Upper lobe of left lung (tissue), 6 donors: ENCODE data around the gene EIF4E1B. TPM values are rescaled to one million over a fixed set of nuclear protein-coding genes. Genes with fewer than 3 reads are reported as not detected.

ENCODE experiments used
- ATAC-seq, 2 donors: fragments of 200-7000 bp; cut with Tn5 transposase; one replicate each; pipeline ENCODE4 v1.9.1; 2022; ENCODE audit warnings: mild to moderate bottlenecking in 2 of 2, moderate library complexity in 2 of 2; ENCODE audit not compliant: low FRiP score in 2 of 2
- DNase-seq, 2 donors: peaks; one replicate each; pipeline ENCODE4 v3.0.0-alpha.2; 2019 to 2020
- H3K27ac ChIP-seq, 4 donors: fragments of 200-600 bp; sonication (generic); one replicate each; pipeline ENCODE4 v1.5.1; 2016 to 2019
- H3K27me3 ChIP-seq, 4 donors: fragments of 200-600 bp; sonication (generic); one replicate each; pipeline ENCODE4 v1.5.1; 2017 to 2019
- H3K36me3 ChIP-seq, 4 donors: fragments of 200-600 bp; sonication (generic); one replicate each; pipeline ENCODE4 v1.5.1; 2016 to 2019
- H3K4me1 ChIP-seq, 4 donors: fragments of 200-600 bp; sonication (generic); one replicate each; pipeline ENCODE4 v1.5.1; 2018 to 2019
- H3K4me3 ChIP-seq, 4 donors: fragments of 200-600 bp; sonication (generic); one replicate each; pipeline ENCODE4 v1.5.1; 2017 to 2019; ENCODE audit warnings: mild to moderate bottlenecking in 2 of 4, moderate library complexity in 1 of 4
- H3K9me3 ChIP-seq, 4 donors: fragments of 200-600 bp; sonication (generic); one replicate each; pipeline ENCODE4 v1.5.1; 2018 to 2019
- EP300 ChIP-seq, 4 donors: sonication (generic); formaldehyde crosslinking; IDR thresholded peaks; one replicate each; pipeline ENCODE4 v1.5.1; 2017; ENCODE audit warnings: antibody characterized with exemption in 4 of 4, control low read depth in 2 of 4
- POLR2A ChIP-seq, 4 donors: fragments of 450-650 bp; IDR thresholded peaks; one replicate each; pipeline ENCODE4 v1.5.1; 2016 to 2017; ENCODE audit warnings: antibody characterized with exemption in 4 of 4, mild to moderate bottlenecking in 2 of 4
- POLR2AphosphoS5 ChIP-seq, 2 donors: sonication (generic); formaldehyde crosslinking; IDR thresholded peaks; one replicate each; pipeline ENCODE4 v1.5.1; 2017; ENCODE audit warnings: antibody characterized with exemption in 2 of 2
- WGBS, 2 donors: methylation state at CpG; one replicate each; pipeline ENCODE4 v1.1.5; 2017 to 2018; 5-methylcytosine and 5-hydroxymethylcytosine counted together
- total RNA-seq, 6 donors: library from RNA; depleted of rRNA in 4 of 6; stranded (reverse); fragments of >200 nt in 4 of 6; gene quantifications; one replicate each; pipeline versions ENCODE4 v1.1.0 to v1.2.1, GENCODE V29; 2016 to 2021
- TF ChIP-seq, protein P1 (sequence below), 6 experiments: fragments of 450-650 bp in 4 of 6; fragments of 200-600 bp in 2 of 6; sonication (generic) in 2 of 6; IDR thresholded peaks; one replicate each; pipeline ENCODE4 v1.5.1; 2016 to 2019; ENCODE audit warnings: antibody characterized with exemption in 6 of 6
- donor health status: DM: no; HTN: no; CAD: no; lungs with moderate emphysema.
- donor health status: DM: no; HTN: yes; CAD: no; lungs with severe emphysema.

Gene EIF4E1B
- total RNA-seq, 6 donors from 2014 or later, result not detected

DNA sequence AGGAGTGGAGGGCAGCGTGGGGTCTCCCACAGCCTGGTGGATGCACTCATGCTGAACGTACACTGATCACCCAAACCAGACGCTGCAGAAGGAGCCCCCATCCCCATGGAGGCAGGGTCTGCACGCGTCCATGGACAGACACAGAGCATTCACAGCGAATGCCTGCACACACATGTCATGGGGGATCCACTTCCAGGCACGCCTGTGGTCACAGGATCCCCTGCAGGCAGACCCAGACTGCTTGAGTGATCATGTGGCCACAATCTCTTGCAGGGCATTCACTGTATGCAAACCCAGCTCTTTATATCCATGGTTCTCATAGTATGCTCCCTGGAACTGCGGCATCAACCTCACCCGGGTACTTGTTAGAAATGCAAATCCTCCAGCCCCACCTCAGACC lies 5.5 kb upstream of the EIF4E1B start:
- H3K9me3 ChIP-seq, result no peaks in the 10 kb centered on the region
- DNase-seq (no peak), ATAC-seq (no peak)
- TF ChIP-seq, protein P1, sequence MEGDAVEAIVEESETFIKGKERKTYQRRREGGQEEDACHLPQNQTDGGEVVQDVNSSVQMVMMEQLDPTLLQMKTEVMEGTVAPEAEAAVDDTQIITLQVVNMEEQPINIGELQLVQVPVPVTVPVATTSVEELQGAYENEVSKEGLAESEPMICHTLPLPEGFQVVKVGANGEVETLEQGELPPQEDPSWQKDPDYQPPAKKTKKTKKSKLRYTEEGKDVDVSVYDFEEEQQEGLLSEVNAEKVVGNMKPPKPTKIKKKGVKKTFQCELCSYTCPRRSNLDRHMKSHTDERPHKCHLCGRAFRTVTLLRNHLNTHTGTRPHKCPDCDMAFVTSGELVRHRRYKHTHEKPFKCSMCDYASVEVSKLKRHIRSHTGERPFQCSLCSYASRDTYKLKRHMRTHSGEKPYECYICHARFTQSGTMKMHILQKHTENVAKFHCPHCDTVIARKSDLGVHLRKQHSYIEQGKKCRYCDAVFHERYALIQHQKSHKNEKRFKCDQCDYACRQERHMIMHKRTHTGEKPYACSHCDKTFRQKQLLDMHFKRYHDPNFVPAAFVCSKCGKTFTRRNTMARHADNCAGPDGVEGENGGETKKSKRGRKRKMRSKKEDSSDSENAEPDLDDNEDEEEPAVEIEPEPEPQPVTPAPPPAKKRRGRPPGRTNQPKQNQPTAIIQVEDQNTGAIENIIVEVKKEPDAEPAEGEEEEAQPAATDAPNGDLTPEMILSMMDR (IDR thresholded peaks at IDR 0.05), result no peak
- no peak for TF ChIP-seq POLR2AphosphoS5 (IDR thresholded peaks at IDR 0.05)
- TF ChIP-seq EP300 (IDR thresholded peaks at IDR 0.05), result no peak
- no peak for TF ChIP-seq POLR2A (IDR thresholded peaks at IDR 0.05)
- no peak overlapping the region for H3K4me3 ChIP-seq
- H3K36me3 ChIP-seq, result no peaks in the 10 kb centered on the region
- H3K27ac ChIP-seq, result no peak overlapping the region
- H3K27me3 ChIP-seq, result peaks cover 0 to 51% (median 28%) of the 10 kb centered on the region in 4 donors
- 70 to 72% methylated on average over 9 of the region's 9 CpGs for WGBS, 2 donors
- peaks cover 9 to 16% (median 14%) of the 10 kb centered on the region in 4 donors for H3K4me1 ChIP-seq

DNA sequence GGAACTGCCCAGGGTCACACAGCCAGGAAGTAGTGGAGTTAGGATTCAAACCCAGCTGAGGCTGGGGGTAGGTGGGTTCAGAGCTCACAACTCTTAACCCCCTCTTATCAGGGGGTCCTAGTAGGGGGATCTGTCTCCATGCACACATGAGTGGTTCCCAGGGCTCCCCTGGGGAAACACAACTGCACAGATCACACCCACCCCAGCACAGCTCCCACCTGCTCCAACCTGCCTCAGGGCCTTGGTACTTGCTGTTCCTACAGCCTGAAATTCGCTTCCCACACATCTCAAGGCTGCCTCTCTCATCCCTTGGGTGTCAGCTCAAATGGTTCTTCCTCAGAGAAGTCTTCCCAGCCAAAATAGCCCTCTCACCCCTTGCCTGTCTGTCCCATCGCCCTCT lies 5.0 kb upstream of the EIF4E1B start:
- ATAC-seq (no peak), DNase-seq (no peak)
- no peak for TF ChIP-seq POLR2A (IDR thresholded peaks at IDR 0.05)
- H3K27ac ChIP-seq, result no peak overlapping the region
- H3K36me3 ChIP-seq, result no peaks in the 10 kb centered on the region
- H3K4me1 ChIP-seq, result peaks cover 9 to 16% (median 14%) of the 10 kb centered on the region in 4 donors
- no peak overlapping the region for H3K4me3 ChIP-seq
- no peaks in the 10 kb centered on the region for H3K9me3 ChIP-seq
- H3K27me3 ChIP-seq, result peaks cover 0 to 51% (median 26%) of the 10 kb centered on the region in 4 donors
- 76 to 81% methylated on average over 2 of the region's 2 CpGs for WGBS, 2 donors

DNA sequence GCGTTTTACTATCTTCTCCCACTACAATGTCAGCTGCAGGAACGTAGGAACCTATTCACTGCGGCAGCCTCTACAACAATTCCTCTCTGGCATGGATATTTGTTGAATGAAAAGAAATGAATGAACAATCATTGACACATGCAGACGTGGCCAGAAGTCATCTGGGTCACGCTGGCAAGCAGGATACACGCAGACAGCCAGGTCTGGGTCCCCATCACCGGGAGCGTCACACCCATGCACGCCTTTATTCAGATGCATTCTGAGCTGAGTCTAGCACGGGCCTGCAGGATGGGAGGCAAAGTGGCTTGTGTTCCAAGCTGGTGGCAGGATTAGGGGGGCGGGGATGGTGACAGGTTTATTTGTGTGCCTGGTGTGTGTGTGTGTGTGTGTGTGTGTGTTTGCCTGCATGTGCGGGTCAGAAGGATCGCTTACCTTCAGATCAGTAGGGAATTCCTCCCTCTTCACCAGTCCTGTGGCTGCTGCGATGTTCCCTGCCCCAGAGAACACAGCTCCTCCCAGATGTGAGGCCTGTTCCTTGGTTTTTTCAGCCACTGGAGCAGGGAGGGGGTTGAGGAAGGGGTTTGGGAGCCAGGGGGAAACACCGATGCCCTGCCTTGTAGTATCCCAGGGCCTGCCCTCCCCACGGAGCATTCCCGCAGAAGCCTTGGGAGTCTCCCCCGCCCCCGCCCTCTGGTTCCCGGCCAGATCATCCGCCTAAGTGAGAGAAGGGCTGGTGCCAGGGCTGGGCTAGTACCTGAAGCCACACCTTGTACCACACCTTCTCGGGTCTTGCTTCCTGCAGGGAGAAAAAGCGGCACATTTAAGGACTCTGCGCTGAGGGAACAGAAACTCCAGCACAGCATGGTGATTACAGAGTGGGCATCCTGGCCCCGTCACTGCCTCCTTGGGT lies 4.3 kb upstream of the EIF4E1B start:
- peaks cover 0 to 47% (median 25%) of the 10 kb centered on the region in 4 donors for H3K27me3 ChIP-seq
- H3K4me1 ChIP-seq, result peaks cover 12 to 18% (median 13%) of the 10 kb centered on the region in 4 donors
- 50 to 52% methylated on average over 20 to 25 of the region's 25 CpGs for WGBS, 2 donors
- DNase-seq, result no peak
- H3K4me3 ChIP-seq, result no peak overlapping the region
- H3K9me3 ChIP-seq, result no peaks in the 10 kb centered on the region
- no peak for ATAC-seq
- H3K36me3 ChIP-seq, result no peaks in the 10 kb centered on the region
- no peak overlapping the region for H3K27ac ChIP-seq
- TF ChIP-seq, protein P1 (IDR thresholded peaks at IDR 0.05), result no peak
- TF ChIP-seq EP300 (IDR thresholded peaks at IDR 0.05) (no peak), POLR2A (IDR thresholded peaks at IDR 0.05) (no peak), POLR2AphosphoS5 (IDR thresholded peaks at IDR 0.05) (no peak)

DNA sequence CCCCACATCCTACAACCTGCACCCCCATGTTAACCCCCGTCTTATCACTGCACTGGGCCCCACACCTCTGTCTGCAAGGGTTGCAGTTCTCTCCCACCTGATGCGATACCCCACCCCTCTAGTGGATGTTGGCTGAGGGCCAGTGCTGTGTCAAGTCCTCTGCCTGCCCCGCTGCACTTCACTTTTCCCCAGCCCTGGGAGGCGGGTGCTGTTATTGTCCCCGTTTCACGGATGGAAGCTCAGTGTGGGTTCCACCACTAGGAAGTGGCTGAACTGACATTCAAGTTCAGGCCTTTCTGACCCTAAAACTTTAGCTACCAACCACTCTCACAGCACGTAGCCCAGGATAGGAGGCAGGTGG lies 3.6 kb upstream of the EIF4E1B start:
- no peak for TF ChIP-seq EP300 (IDR thresholded peaks at IDR 0.05)
- TF ChIP-seq POLR2AphosphoS5 (IDR thresholded peaks at IDR 0.05), result no peak
- TF ChIP-seq, protein P1 (IDR thresholded peaks at IDR 0.05), result no peak
- no peak for TF ChIP-seq POLR2A (IDR thresholded peaks at IDR 0.05)
- H3K4me1 ChIP-seq, result peaks cover 12 to 18% (median 13%) of the 10 kb centered on the region in 4 donors
- no peaks in the 10 kb centered on the region for H3K9me3 ChIP-seq
- peaks cover 0 to 41% (median 24%) of the 10 kb centered on the region in 4 donors for H3K27me3 ChIP-seq
- no peaks in the 10 kb centered on the region for H3K36me3 ChIP-seq
- H3K4me3 ChIP-seq, result no peak overlapping the region
- no peak for ATAC-seq
- 37 to 52% methylated on average over 7 of the region's 7 CpGs for WGBS, 2 donors
- DNase-seq, result no peak
- H3K27ac ChIP-seq, result no peak overlapping the region

DNA sequence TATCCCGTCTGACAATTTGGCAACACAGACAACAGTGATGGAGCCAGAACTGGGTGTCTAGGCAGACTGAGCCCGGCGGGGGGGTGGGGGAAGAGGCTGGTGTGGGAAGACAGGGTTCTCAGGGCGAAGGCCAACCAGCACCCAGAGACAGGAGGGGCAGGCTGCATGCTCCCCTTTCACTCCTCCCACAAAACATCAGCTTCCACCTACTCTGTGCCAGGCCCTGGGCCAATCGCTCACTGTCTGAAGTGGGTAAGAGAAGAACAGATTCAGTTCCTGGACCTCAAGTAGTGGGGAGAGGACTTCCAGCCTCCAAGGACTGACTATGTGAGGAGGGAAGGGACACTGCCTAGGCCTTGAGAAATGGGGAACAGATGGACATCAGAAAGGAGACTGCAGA lies 2.9 kb upstream of the EIF4E1B start:
- 64 to 77% methylated on average over 5 of the region's 5 CpGs for WGBS, 2 donors
- H3K4me3 ChIP-seq, result no peak overlapping the region
- TF ChIP-seq, protein P1 (IDR thresholded peaks at IDR 0.05), result no peak
- TF ChIP-seq EP300 (IDR thresholded peaks at IDR 0.05) (no peak), POLR2AphosphoS5 (IDR thresholded peaks at IDR 0.05) (no peak), POLR2A (IDR thresholded peaks at IDR 0.05) (no peak)

More for the DNA sequence above, 2.9 kb upstream of the EIF4E1B start:
- no peak for DNase-seq
- peaks cover 12 to 18% (median 13%) of the 10 kb centered on the region in 4 donors for H3K4me1 ChIP-seq
- peaks cover 0 to 40% (median 23%) of the 10 kb centered on the region in 4 donors for H3K27me3 ChIP-seq
- ATAC-seq, result no peak
- H3K27ac ChIP-seq, result no peak overlapping the region
- H3K9me3 ChIP-seq, result no peaks in the 10 kb centered on the region
- H3K36me3 ChIP-seq, result no peaks in the 10 kb centered on the region
